ENCODE results near the gene COLGALT1. TPM values are rescaled to one million over a fixed set of nuclear protein-coding genes. Genes with fewer than 3 reads are reported as not detected.

Gene COLGALT1
- total and polyA plus RNA-seq, 2 of the 8 experiments (the other 6 are each of a cell fraction or from before 2014, with no cell fraction given) = 44.7 to 58.1 TPM

DNA sequence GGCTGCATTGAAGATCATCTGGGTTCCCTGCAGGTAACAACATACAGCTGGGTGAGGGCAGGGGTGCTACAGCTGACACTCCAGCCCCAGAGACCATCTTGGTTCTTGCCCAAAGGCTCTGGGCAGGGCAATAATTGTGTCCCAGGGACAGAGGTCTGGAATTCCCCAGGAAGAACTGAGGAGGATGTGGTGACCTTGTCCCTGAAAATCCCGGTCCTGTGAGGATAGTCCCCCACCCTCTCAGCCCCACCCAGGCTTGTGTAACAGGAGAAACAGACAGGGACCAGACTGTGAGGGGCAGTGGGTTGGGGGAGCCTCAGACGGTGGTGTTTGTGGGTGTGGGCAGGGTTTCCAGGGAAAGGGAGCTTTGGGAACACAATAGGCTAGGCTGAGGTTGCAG lies 63.5 kb downstream of the COLGALT1 start:
- Histone ChIP-seq H3K56ac (replicated peaks; ENCODE audit: insufficient read length, low read depth, low read length) (no peak overlapping the region), H4K5ac (ENCODE audit: insufficient read length, low read depth, low read length) (no peak overlapping the region), H3K79me1 (ENCODE audit: low read depth, low read length) (no peaks in the 10 kb centered on the region; the same call in 1 of the 2 replicates), H3K79me2 (ENCODE audit: control insufficient read depth in 1 of 2, insufficient read depth in 2 of 2, low read length in 2 of 2) (no peaks in the 10 kb centered on the region), H2BK120ac (replicated peaks; ENCODE audit: low read depth, low read length) (no peak overlapping the region), H2BK5ac (ENCODE audit: low read depth, low read length) (no peak overlapping the region), H3K27me3 (replicated peaks in 1 of 4; ENCODE audit: control insufficient read depth in 3 of 4, extremely low read depth in 1 of 4, insufficient read depth in 3 of 4, low read length in 3 of 4) (no peaks in the 10 kb centered on the region), H2AK5ac (ENCODE audit: low read depth, low read length) (no peak overlapping the region), H3K4ac (replicated peaks; ENCODE audit: insufficient read length, low read depth, low read length) (no peak overlapping the region), H3K18ac (ENCODE audit: extremely low read depth, low read length) (no peak overlapping the region), H3K36me3 (ENCODE audit: control insufficient read depth in 2 of 4, insufficient read depth in 4 of 4, low read length in 3 of 4) (peaks cover 0 to 8% (median 3%) of the 10 kb centered on the region in 4 experiments; a peak in 4 of 8 replicates), H2BK20ac (ENCODE audit: low read length) (no peak overlapping the region), H3K9me3 (ENCODE audit: insufficient read depth in 2 of 2, low read depth in 1 of 2, low read length in 1 of 2) (no peaks in the 10 kb centered on the region), H4K20me1 (replicated peaks in 1 of 2; ENCODE audit: control insufficient read depth in 1 of 2, insufficient read depth in 2 of 2, low read length in 2 of 2) (peaks cover 3 to 9% of the 10 kb centered on the region in 2 experiments), H3K14ac (ENCODE audit: insufficient read length) (no peak overlapping the region), H4K8ac (ENCODE audit: extremely low read depth, insufficient read depth, low read length) (no peak overlapping the region), H3K23me2 (ENCODE audit: low read depth, low read length) (no peaks in the 10 kb centered on the region), H3K9ac (replicated peaks in 1 of 4; ENCODE audit: extremely low read depth in 1 of 4, low read depth in 3 of 4, low read length in 3 of 4) (no peak overlapping the region), H2BK12ac (ENCODE audit: low read depth, low read length) (no peak overlapping the region), H3K4me3 (ENCODE audit: extremely low read depth in 1 of 4, insufficient read depth in 2 of 4, low read depth in 3 of 4, low read length in 4 of 4) (no peak overlapping the region), H3K4me1 (replicated peaks in 1 of 4; ENCODE audit: control insufficient read depth in 3 of 4, insufficient read depth in 4 of 4, low read length in 3 of 4) (no peaks in the 10 kb centered on the region), H4K91ac (replicated peaks; ENCODE audit: insufficient read length, low read length) (no peak overlapping the region), H2AFZ (ENCODE audit: low read length) (no peak overlapping the region), H3K4me2 (ENCODE audit: insufficient read depth in 1 of 2, low read depth in 2 of 2, low read length in 2 of 2) (no peak overlapping the region), H3K27ac (ENCODE audit: low read depth, low read length) (no peak overlapping the region), H3K23ac (ENCODE audit: insufficient read length) (no peak overlapping the region), H2BK15ac (ENCODE audit: low read length) (no peak overlapping the region)
- no peak for FAIRE-seq
- no peak for DNase-seq (ENCODE audit: low read depth in 1 of 2, low spot score in 2 of 2)
- whole genome bisulfite sequencing, 2 experiments (ENCODE audit: extremely low coverage in 1 of 2, insufficient coverage in 1 of 2, insufficient read length in 1 of 2, insufficient replicate concordance in 2 of 2, low coverage in 1 of 2, low lambda C conversion rate in 2 of 2, missing lambda C conversion rate in 1 of 2) = 95% methylated on average over 2 of the region's 2 CpGs; no CpG with 5 or more reads in 1 of the 2 experiments
- CTCF ChIA-PET (ENCODE audit: partially characterized antibody) = interaction anchor here (1.0 to 1.3 kb wide), 2 partner anchors 13 to 156 kb away, joined by 3 to 7 read pairs; no protein-coding TSS in a partner anchor
- POLR2A ChIA-PET (ENCODE audit: partially characterized antibody) = interaction anchor here (0.7 to 2.4 kb wide), 4 partner anchors 12 to 77 kb away, joined by 3 to 9 read pairs (median 3); no protein-coding TSS in a partner anchor
- TF ChIP-seq JUN (IDR thresholded peaks at IDR 0.05; ENCODE audit: low read depth, low read length) (no peak), TBP (IDR thresholded peaks at IDR 0.05; ENCODE audit: low read depth, low read length) (no peak), CBX8 (IDR thresholded peaks at IDR 0.05; ENCODE audit: borderline replicate concordance, low read depth, low read length) (no peak), ZNF274 (IDR thresholded peaks at IDR 0.05; ENCODE audit: borderline replicate concordance, extremely low read depth, low read length) (no peak), POLR2A (IDR thresholded peaks at IDR 0.05; ENCODE audit: control extremely low read depth in 1 of 2, low read depth in 2 of 2, low read length in 2 of 2) (no peak), KDM4A (IDR thresholded peaks at IDR 0.05; ENCODE audit: low read depth, low read length, severe bottlenecking) (no peak), YY1 (IDR thresholded peaks at IDR 0.05; ENCODE audit: low read depth, low read length) (no peak), BRCA1 (IDR thresholded peaks at IDR 0.05; ENCODE audit: low read depth, low read length) (no peak), CEBPB (IDR thresholded peaks at IDR 0.05; ENCODE audit: low read depth, low read length) (no peak)
- TF ChIP-seq, protein P1, sequence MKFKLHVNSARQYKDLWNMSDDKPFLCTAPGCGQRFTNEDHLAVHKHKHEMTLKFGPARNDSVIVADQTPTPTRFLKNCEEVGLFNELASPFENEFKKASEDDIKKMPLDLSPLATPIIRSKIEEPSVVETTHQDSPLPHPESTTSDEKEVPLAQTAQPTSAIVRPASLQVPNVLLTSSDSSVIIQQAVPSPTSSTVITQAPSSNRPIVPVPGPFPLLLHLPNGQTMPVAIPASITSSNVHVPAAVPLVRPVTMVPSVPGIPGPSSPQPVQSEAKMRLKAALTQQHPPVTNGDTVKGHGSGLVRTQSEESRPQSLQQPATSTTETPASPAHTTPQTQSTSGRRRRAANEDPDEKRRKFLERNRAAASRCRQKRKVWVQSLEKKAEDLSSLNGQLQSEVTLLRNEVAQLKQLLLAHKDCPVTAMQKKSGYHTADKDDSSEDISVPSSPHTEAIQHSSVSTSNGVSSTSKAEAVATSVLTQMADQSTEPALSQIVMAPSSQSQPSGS (IDR thresholded peaks at IDR 0.05; ENCODE audit: low read length) = no peak
- TF ChIP-seq, protein P2, sequence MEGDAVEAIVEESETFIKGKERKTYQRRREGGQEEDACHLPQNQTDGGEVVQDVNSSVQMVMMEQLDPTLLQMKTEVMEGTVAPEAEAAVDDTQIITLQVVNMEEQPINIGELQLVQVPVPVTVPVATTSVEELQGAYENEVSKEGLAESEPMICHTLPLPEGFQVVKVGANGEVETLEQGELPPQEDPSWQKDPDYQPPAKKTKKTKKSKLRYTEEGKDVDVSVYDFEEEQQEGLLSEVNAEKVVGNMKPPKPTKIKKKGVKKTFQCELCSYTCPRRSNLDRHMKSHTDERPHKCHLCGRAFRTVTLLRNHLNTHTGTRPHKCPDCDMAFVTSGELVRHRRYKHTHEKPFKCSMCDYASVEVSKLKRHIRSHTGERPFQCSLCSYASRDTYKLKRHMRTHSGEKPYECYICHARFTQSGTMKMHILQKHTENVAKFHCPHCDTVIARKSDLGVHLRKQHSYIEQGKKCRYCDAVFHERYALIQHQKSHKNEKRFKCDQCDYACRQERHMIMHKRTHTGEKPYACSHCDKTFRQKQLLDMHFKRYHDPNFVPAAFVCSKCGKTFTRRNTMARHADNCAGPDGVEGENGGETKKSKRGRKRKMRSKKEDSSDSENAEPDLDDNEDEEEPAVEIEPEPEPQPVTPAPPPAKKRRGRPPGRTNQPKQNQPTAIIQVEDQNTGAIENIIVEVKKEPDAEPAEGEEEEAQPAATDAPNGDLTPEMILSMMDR (IDR thresholded peaks at IDR 0.05; ENCODE audit: control extremely low read depth in 1 of 3, insufficient read depth in 1 of 3, low read depth in 1 of 3, low read length in 3 of 3) = no peak
